ENCODE measurements around the gene SPANXN4. TPM values are rescaled to one million over a fixed set of nuclear protein-coding genes. Genes with fewer than 3 reads are reported as not detected.

Gene SPANXN4, protein sequence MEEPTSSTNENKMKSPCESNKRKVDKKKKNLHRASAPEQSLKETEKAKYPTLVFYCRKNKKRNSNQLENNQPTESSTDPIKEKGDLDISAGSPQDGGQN
- not detected for total RNA-seq

DNA sequence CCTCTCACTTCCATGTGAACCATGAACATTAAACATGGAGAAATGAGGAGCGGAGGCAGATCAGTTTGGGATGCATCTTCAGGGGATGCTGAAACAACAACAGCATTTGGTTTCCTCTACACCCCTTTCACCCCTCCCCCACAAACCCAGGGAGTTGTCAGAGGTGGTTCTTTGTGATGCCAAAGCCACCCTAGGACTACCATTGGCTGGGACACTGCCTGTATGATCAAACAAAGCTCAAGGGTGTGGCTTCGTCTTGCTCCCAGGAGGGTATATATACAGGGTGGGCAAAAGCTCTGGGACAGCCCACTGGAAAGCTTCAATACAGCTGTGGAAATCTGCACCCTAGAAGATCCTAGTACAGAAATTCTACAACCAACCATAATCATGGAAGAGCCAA is at the start of gene SPANXN4:
Gene SPANXN4 (plus strand): TSS at position 301 of the 400 bp plus-strand sequence. CDS start 87 bp downstream, at position 388.
- POLR2A ChIA-PET: no interaction called here
- Mint-ChIP-seq H3K36me3 (no peaks in the 10 kb centered on the region), H3K9me3 (no peaks in the 10 kb centered on the region), H3K4me1 (ENCODE audit: low read depth) (no peaks in the 10 kb centered on the region), H3K4me3 (no peak within 1 kb of the TSS), H3K27me3 (no peaks in the 10 kb centered on the region), H3K27ac (no peak within 1 kb of the TSS)
- no peak for DNase-seq
- intact Hi-C loops (cut with micrococcal nuclease): no loop called here
- CTCF ChIA-PET: no interaction called here

GRCh38 chrX:142977128-142977914 is 48.4 kb upstream of the SPANXN4 start:
- Mint-ChIP-seq H3K36me3 (no peaks in the 10 kb centered on the region), H3K4me3 (no peak overlapping the region), H3K9me3 (no peaks in the 10 kb centered on the region), H3K27ac (no peak overlapping the region), H3K4me1 (ENCODE audit: low read depth) (no peaks in the 10 kb centered on the region), H3K27me3 (no peaks in the 10 kb centered on the region)
- intact Hi-C loops (cut with micrococcal nuclease): no loop called here
- ChIA-PET CTCF (no interaction called here), POLR2A (no interaction called here)
- no peak for DNase-seq

GRCh38 chrX:142978130-142978684 is 47.5 kb upstream of the SPANXN4 start:
- DNase-seq: no peak
- intact Hi-C loops (cut with micrococcal nuclease): no loop called here
- H3K36me3 Mint-ChIP-seq: no peaks in the 10 kb centered on the region
- H3K9me3 Mint-ChIP-seq: no peaks in the 10 kb centered on the region
- H3K4me3 Mint-ChIP-seq: no peak overlapping the region
- POLR2A ChIA-PET: no interaction called here
- no peak overlapping the region for H3K27ac Mint-ChIP-seq
- H3K4me1 Mint-ChIP-seq (ENCODE audit: low read depth): no peaks in the 10 kb centered on the region
- H3K27me3 Mint-ChIP-seq: no peaks in the 10 kb centered on the region
- CTCF ChIA-PET: no interaction called here

- no peaks in the 10 kb centered on the region for H3K27me3 Mint-ChIP-seq
- no peak for DNase-seq
- intact Hi-C loops (cut with micrococcal nuclease): no loop called here
- ChIA-PET CTCF (no interaction called here), POLR2A (no interaction called here)
- peaks cover 11% of the 10 kb centered on the region for H3K9me3 Mint-ChIP-seq
- H3K4me1 Mint-ChIP-seq (ENCODE audit: low read depth): no peaks in the 10 kb centered on the region
- H3K36me3 Mint-ChIP-seq: no peaks in the 10 kb centered on the region
- H3K4me3 Mint-ChIP-seq: no peak overlapping the region
- no peak overlapping the region for H3K27ac Mint-ChIP-seq
Observed at GRCh38 chrX:142982679-142983078, 43.0 kb upstream of the SPANXN4 start.

DNA sequence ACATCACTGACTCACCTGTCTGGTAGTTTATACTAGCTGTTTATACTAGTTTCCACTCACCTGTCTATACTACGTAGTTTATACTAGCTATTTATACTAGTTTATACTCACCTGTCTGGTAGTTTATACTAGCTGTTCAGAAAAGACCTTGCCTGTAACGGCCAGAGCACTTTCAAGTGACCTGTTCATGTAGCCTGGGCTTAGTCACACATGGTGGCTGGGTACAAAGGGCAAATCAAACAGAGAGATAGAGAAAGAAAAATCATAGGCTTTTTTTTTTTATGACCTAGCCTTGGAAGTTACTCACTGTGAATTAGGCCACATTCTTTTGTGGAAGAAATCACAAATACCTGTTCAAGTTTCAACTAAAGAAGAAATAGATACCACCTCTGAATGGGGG is 30.7 kb upstream of the SPANXN4 start:
- Mint-ChIP-seq H3K27me3 (no peaks in the 10 kb centered on the region), H3K27ac (no peak overlapping the region), H3K9me3 (no peaks in the 10 kb centered on the region), H3K36me3 (no peaks in the 10 kb centered on the region), H3K4me1 (ENCODE audit: low read depth) (no peaks in the 10 kb centered on the region), H3K4me3 (no peak overlapping the region)
- intact Hi-C loops (cut with micrococcal nuclease): no loop called here
- DNase-seq: no peak
- ChIA-PET POLR2A (no interaction called here), CTCF (no interaction called here)

DNA sequence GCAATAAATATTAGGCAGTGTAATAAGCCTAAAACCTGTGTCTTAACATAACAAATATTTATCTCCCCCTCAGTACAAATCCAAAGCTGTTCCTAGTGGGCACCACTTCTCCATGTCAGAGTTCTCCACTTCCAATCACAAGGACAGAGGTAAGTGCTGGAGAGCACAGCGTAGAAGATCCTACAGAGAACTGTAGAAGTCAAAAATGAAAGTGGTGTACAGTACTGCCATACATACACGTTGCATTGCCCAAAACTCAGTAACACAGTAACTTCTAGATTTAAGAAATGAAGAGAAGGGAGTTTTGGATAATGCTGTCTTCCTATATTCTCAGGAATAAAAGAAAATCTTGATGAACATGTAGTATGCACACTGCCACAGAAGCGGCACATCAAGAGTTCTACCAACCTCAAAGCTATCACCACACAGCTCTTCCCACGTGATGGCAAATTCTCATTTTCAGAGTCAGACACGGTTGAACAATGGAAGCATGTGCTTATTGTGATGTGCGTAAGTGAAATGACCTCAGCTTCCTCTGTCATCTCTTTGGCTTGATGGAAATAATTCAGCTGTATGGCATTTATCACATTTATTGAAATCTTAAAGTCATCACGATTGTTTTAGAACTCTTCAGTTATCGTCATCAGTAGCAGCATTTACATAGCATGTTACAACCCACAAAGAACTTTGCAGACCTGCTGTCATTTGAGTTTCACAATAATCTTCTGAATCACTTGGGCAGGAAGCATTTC is 27.1 kb upstream of the SPANXN4 start:
- Mint-ChIP-seq H3K36me3 (no peaks in the 10 kb centered on the region), H3K27ac (no peak overlapping the region), H3K4me1 (ENCODE audit: low read depth) (no peaks in the 10 kb centered on the region), H3K9me3 (no peaks in the 10 kb centered on the region), H3K4me3 (no peak overlapping the region), H3K27me3 (no peaks in the 10 kb centered on the region)
- DNase-seq: no peak
- POLR2A ChIA-PET: no interaction called here
- CTCF ChIA-PET: no interaction called here
- intact Hi-C loops (cut with micrococcal nuclease): no loop called here

DNA sequence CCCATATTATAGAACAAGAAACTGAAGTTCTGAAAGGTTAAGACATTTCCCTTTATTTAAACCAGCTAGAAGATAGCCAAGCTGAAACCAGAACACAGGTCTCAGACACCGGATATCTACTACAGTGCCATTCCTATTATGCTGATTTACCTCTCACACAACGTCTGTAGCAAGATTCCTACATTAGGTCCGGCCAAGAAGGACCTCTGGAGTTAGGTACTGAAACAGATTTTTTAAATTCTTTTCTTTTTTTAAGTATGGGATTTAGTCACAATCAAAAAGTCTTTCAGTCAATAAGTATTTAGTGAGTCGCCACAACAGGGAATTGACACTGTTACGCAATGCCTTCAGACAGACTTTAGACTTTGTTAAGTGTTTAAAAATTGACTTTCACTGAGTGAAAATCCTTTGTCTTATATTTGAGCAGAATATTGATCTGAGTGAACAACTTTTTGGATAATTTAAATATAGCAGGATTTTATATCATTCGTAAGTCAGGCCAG is 26.5 kb upstream of the SPANXN4 start:
- H3K36me3 Mint-ChIP-seq: no peaks in the 10 kb centered on the region
- H3K27ac Mint-ChIP-seq: no peak overlapping the region
- no peaks in the 10 kb centered on the region for H3K9me3 Mint-ChIP-seq
- no peaks in the 10 kb centered on the region for H3K27me3 Mint-ChIP-seq
- H3K4me1 Mint-ChIP-seq (ENCODE audit: low read depth): no peaks in the 10 kb centered on the region
- intact Hi-C loops (cut with micrococcal nuclease): no loop called here
- no peak for DNase-seq
- POLR2A ChIA-PET: no interaction called here
- CTCF ChIA-PET: no interaction called here
- no peak overlapping the region for H3K4me3 Mint-ChIP-seq

GRCh38 chrX:143002206-143002605 is 23.5 kb upstream of the SPANXN4 start:
- Mint-ChIP-seq H3K4me3 (no peak overlapping the region), H3K4me1 (ENCODE audit: low read depth) (no peaks in the 10 kb centered on the region), H3K36me3 (no peaks in the 10 kb centered on the region), H3K9me3 (no peaks in the 10 kb centered on the region), H3K27ac (no peak overlapping the region), H3K27me3 (no peaks in the 10 kb centered on the region)
- no peak for DNase-seq
- POLR2A ChIA-PET: no interaction called here
- CTCF ChIA-PET: no interaction called here
- intact Hi-C loops (cut with micrococcal nuclease): no loop called here

DNA sequence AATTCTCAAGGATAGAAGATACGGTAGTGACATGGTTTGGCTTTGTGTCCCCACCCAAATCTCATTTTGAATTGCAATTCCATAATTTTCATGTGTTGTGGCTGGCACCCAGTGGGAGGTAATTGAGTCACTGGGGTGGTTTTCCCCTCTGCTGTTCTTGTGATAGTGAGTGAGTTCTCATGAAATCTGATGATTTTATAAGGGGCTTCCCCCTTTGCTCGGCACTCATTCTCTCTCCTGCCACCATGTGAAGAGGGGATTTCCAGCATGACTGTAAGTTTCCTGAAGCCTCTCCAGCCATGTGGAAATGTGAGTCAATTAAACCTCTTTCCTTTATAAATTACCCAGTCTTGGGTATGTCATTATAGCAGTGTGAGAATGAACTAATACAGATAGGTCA is 8.5 kb upstream of the SPANXN4 start:
- CTCF ChIA-PET: no interaction called here
- peaks cover 3% of the 10 kb centered on the region for H3K9me3 Mint-ChIP-seq
- no peak overlapping the region for H3K4me3 Mint-ChIP-seq
- no peak overlapping the region for H3K27ac Mint-ChIP-seq
- POLR2A ChIA-PET: no interaction called here
- H3K4me1 Mint-ChIP-seq (ENCODE audit: low read depth): no peaks in the 10 kb centered on the region
- no peaks in the 10 kb centered on the region for H3K27me3 Mint-ChIP-seq
- intact Hi-C loops (cut with micrococcal nuclease): no loop called here
- H3K36me3 Mint-ChIP-seq: no peaks in the 10 kb centered on the region
- peak; percentile 7 for DNase-seq

- intact Hi-C loops (cut with micrococcal nuclease): no loop called here
- no peaks in the 10 kb centered on the region for H3K4me1 Mint-ChIP-seq (ENCODE audit: low read depth)
- H3K9me3 Mint-ChIP-seq: peaks cover 4% of the 10 kb centered on the region
- no peak overlapping the region for H3K27ac Mint-ChIP-seq
- no peaks in the 10 kb centered on the region for H3K36me3 Mint-ChIP-seq
- no peak for DNase-seq
- H3K4me3 Mint-ChIP-seq: no peak overlapping the region
- no peaks in the 10 kb centered on the region for H3K27me3 Mint-ChIP-seq
- ChIA-PET CTCF (no interaction called here), POLR2A (no interaction called here)
Observed at GRCh38 chrX:143027275-143027674, 1.5 kb downstream of the SPANXN4 start.

GRCh38 chrX:143047511-143047910 is 21.8 kb downstream of the SPANXN4 start:
- no peak for DNase-seq
- Mint-ChIP-seq H3K36me3 (no peaks in the 10 kb centered on the region), H3K4me3 (no peak overlapping the region), H3K4me1 (ENCODE audit: low read depth) (no peaks in the 10 kb centered on the region), H3K9me3 (peaks cover 5% of the 10 kb centered on the region), H3K27me3 (no peaks in the 10 kb centered on the region), H3K27ac (no peak overlapping the region)
- ChIA-PET CTCF (no interaction called here), POLR2A (no interaction called here)
- intact Hi-C loops (cut with micrococcal nuclease): no loop called here

DNA sequence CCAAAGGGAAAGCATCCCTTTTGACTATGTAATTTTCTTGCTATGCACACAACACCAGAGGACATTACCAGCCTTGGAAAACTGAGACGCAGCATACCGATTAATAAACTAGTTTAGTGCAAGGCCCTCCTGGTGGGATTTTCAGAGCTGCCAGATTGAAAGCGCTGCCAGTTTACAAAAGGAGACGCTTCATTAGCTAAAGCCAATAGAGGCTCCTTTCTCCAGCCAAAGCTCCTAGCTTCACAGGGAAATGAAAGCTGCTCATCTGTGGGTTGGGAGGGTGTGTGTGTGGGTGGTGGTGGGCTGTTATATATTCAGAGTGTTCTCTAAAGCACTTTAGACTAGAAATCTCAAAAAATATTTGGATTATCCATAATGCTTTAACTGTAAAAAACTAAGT is 32.4 kb downstream of the SPANXN4 start:
- POLR2A ChIA-PET: no interaction called here
- CTCF ChIA-PET: no interaction called here
- Mint-ChIP-seq H3K36me3 (no peaks in the 10 kb centered on the region), H3K4me3 (no peak overlapping the region), H3K27me3 (no peaks in the 10 kb centered on the region), H3K27ac (no peak overlapping the region), H3K9me3 (peaks cover 3% of the 10 kb centered on the region), H3K4me1 (ENCODE audit: low read depth) (no peaks in the 10 kb centered on the region)
- intact Hi-C loops (cut with micrococcal nuclease): no loop called here
- DNase-seq: no peak
